HepG2 (cell line): ENCODE data around the gene S100A5. TPM values are rescaled to one million over a fixed set of nuclear protein-coding genes. Genes with fewer than 3 reads are reported as not detected.

ENCODE experiments used
- ATAC-seq: fragments of 200-7000 bp; cut with Tn5 transposase; 3 replicates; pipeline ENCODE4 v1.9.1; 2020; ENCODE audit warnings: mild to moderate bottlenecking, moderate library complexity
- Bru-seq: library from RNA; stranded (reverse); fragments of 400-500 nt; gene quantifications from one replicate; lab custom pipeline; 2021; lab: Mats Ljungman, UMichigan
- BruChase-seq, 2 experiments: library from RNA; stranded (reverse); fragments of 400-500 nt; gene quantifications; one replicate each; lab custom pipeline; 2021; lab: Mats Ljungman, UMichigan
- BruUV-seq: library from RNA; stranded (reverse); fragments of 400-500 nt; replicated peaks from 2 replicates; lab custom pipeline; 2021; lab: Mats Ljungman, UMichigan
- CTCF ChIA-PET: fragments of 300-600 bp; formaldehyde crosslinking; extraction: SDS; loops from one replicate; lab custom pipeline; 2021; ENCODE audit warnings: low total read pairs, inconsistent platforms, low intra/inter-chr PET ratio; lab: Yijun Ruan, JAX
- POLR2A ChIA-PET: fragments of 350-600 bp; sonication (Branson Sonifier 250); formaldehyde crosslinking; loops from one replicate; lab custom pipeline; 2020; ENCODE audit warnings: antibody characterized with exemption, inconsistent platforms; lab: Yijun Ruan, JAX
- DNase-seq: peaks from one replicate; pipeline ENCODE4 v3.0.0-alpha.2; 2015; ENCODE audit warnings: low spot score
- FAIRE-seq: peaks from 3 replicates; lab custom pipeline; 2011; peaks lifted over from hg19 to GRCh38; lab: Jason Lieb, UNC
- H2AFZ ChIP-seq: one replicate; pipeline ENCODE4 v1.6.1; 2011; ENCODE audit warnings: low read length, inconsistent platforms
- H3K27ac ChIP-seq: fragments of 300-600 bp; 3 replicates; pipeline ENCODE4 v1.8.0; 2011; ENCODE audit warnings: mixed run types, mild to moderate bottlenecking, mixed read lengths, low read length, inconsistent platforms; ENCODE audit not compliant: insufficient read depth; ENCODE audit errors: extremely low read length
- H3K27me3 ChIP-seq, 2 experiments: fragments of 200-600 bp in 1 of 2; 2 replicates in 1 of 2; 3 replicates in 1 of 2; pipeline versions ENCODE4 v1.6.0 to v1.8.0; 2011; ENCODE audit warnings: low read length in 2 of 2, mild to moderate bottlenecking in 2 of 2, moderate library complexity in 2 of 2, inconsistent platforms in 1 of 2; ENCODE audit not compliant: insufficient read depth in 2 of 2, control insufficient read depth in 1 of 2
- H3K36me3 ChIP-seq, 2 experiments: fragments of 200-600 bp in 1 of 2; replicated peaks in 1 of 2; 2 replicates in 1 of 2; 3 replicates in 1 of 2; pipeline versions ENCODE4 v1.5.1 to v1.8.0; 2011; ENCODE audit warnings: low read length in 2 of 2, inconsistent platforms in 1 of 2; ENCODE audit not compliant: insufficient read depth in 2 of 2, control insufficient read depth in 1 of 2
- H3K4me1 ChIP-seq: 2 replicates; pipeline ENCODE4 v1.5.1; 2012; ENCODE audit warnings: low read length, inconsistent platforms; ENCODE audit not compliant: insufficient read depth
- H3K4me2 ChIP-seq: 2 replicates; pipeline ENCODE4 v1.6.0; 2011; ENCODE audit warnings: low read depth, low read length, inconsistent platforms
- H3K4me3 ChIP-seq, 3 experiments: fragments of 200-600 bp in 1 of 3; sonication (generic), shearing (Covaris generic) in 1 of 3; replicated peaks in 1 of 3; 2 replicates each; pipeline ENCODE4 v1.5.1; 2011 to 2016; ENCODE audit warnings: low read length in 3 of 3, inconsistent platforms in 2 of 3, low read depth in 2 of 3, mild to moderate bottlenecking in 2 of 3, control low read depth in 1 of 3, mixed read lengths in 1 of 3; ENCODE audit not compliant: insufficient read depth in 1 of 3
- H3K79me2 ChIP-seq: one replicate; pipeline ENCODE4 v1.6.1; 2011; ENCODE audit warnings: low read length, inconsistent platforms; ENCODE audit not compliant: insufficient read depth
- H3K9ac ChIP-seq: 2 replicates; pipeline ENCODE4 v1.6.0; 2011; ENCODE audit warnings: mild to moderate bottlenecking, low read depth, low read length, inconsistent platforms; ENCODE audit not compliant: insufficient read depth
- H3K9me3 ChIP-seq: 2 replicates; pipeline ENCODE4 v1.5.1; 2012; ENCODE audit warnings: mild to moderate bottlenecking, low read length
- H4K20me1 ChIP-seq: 2 replicates; pipeline ENCODE4 v1.6.0; 2011; ENCODE audit warnings: inconsistent platforms, mild to moderate bottlenecking, low read length, moderate library complexity; ENCODE audit not compliant: insufficient read depth
- AKAP8 ChIP-seq: sonication (generic); formaldehyde crosslinking; IDR thresholded peaks from 2 replicates; pipeline ENCODE4 v1.5.1; 2020; ENCODE audit warnings: mild to moderate bottlenecking, missing genetic modification reagents
- BORCS8-MEF2B ChIP-seq: sonication (generic); formaldehyde crosslinking; IDR thresholded peaks from 2 replicates; pipeline ENCODE4 v1.8.0; 2022; ENCODE audit warnings: mild to moderate bottlenecking, missing genetic modification reagents
- CHCHD3 ChIP-seq: sonication (generic); formaldehyde crosslinking; IDR thresholded peaks from 2 replicates; pipeline ENCODE4 v1.8.0; 2022; ENCODE audit warnings: mild to moderate bottlenecking, missing genetic modification reagents, moderate library complexity
- KLF13 ChIP-seq: sonication (generic); formaldehyde crosslinking; IDR thresholded peaks from 2 replicates; pipeline ENCODE4 v1.4.0; 2020; ENCODE audit warnings: mild to moderate bottlenecking, missing genetic modification reagents
- MTERF4 ChIP-seq: sonication (generic); formaldehyde crosslinking; IDR thresholded peaks from 2 replicates; pipeline ENCODE4 v1.8.0; 2023; ENCODE audit warnings: mild to moderate bottlenecking, missing genetic modification reagents
- SCMH1 ChIP-seq: sonication (generic); formaldehyde crosslinking; IDR thresholded peaks from 2 replicates; pipeline ENCODE4 v1.9.0; 2021; ENCODE audit warnings: missing genetic modification reagents, mild to moderate bottlenecking, borderline replicate concordance
- ZBTB20 ChIP-seq: sonication (generic); formaldehyde crosslinking; IDR thresholded peaks from 2 replicates; pipeline ENCODE4 v1.8.1; 2023; ENCODE audit warnings: missing genetic modification reagents, low read depth, mild to moderate bottlenecking, borderline replicate concordance
- ZNF503 ChIP-seq: sonication (generic); formaldehyde crosslinking; IDR thresholded peaks from 2 replicates; pipeline ENCODE4 v1.4.0; 2020; ENCODE audit warnings: missing genetic modification reagents
- ZNF672 ChIP-seq: sonication (generic); formaldehyde crosslinking; IDR thresholded peaks from 2 replicates; pipeline ENCODE4 v1.8.1; 2022; ENCODE audit warnings: missing genetic modification reagents
- ZUFSP ChIP-seq: sonication (generic); formaldehyde crosslinking; IDR thresholded peaks from 2 replicates; pipeline ENCODE4 v1.9.0; 2021; ENCODE audit warnings: missing genetic modification reagents, mild to moderate bottlenecking, borderline replicate concordance
- WGBS: methylation state at CpG from one replicate; pipeline ENCODE4 v1.1.6; 2017; ENCODE audit warnings: low lambda C conversion rate; 5-methylcytosine and 5-hydroxymethylcytosine counted together
- in situ Hi-C: cut with HindIII; loops from 2 replicates; pipeline ENCODE4 v1.10.0; 2017; ENCODE audit warnings: low pct_unique_long_range_greater_than_20kb; ENCODE audit not compliant: extremely low pct_ligation_motif_present
- intact Hi-C: fragments of 100-400 bp; cut with micrococcal nuclease; formaldehyde crosslinking; loops from one replicate; pipeline ENCODE4 v1.10.0; 2022; ENCODE audit not compliant: unreplicated experiment
- long read RNA-seq, 2 experiments: library from RNA in 1 of 2; library from polyadenylated mRNA in 1 of 2; stranded (forward) in 1 of 2; unstranded in 1 of 2; transcript quantifications; one replicate each; pipeline ENCODE4 v2.0.0, GENCODE V29; 2019 to 2022
- polyA minus RNA-seq, 3 experiments: library from RNA; depleted of rRNA, polyadenylated mRNA; stranded (reverse); fragments of >200 nt; gene quantifications; 2 replicates each; pipeline ENCODE4 v1.2.3, GENCODE V29; 2011; ENCODE audit warnings: low replicate concordance in 1 of 3
- polyA plus RNA-seq, 8 experiments: library from polyadenylated mRNA; depleted of rRNA in 3 of 8; stranded (reverse) in 7 of 8; unstranded in 1 of 8; fragments of >200 nt; fragmentation: Illumina TruSeq in 4 of 8; extraction: Trizol in 4 of 8; gene quantifications; 2 replicates each; pipeline versions ENCODE4 v1.2.1 to v1.2.3, GENCODE V29; 2011 to 2016; ENCODE audit warnings: low read depth in 4 of 8, missing spikeins in 1 of 8, mixed read lengths in 1 of 8; ENCODE audit not compliant: insufficient read depth in 1 of 8
- total RNA-seq, 5 experiments: library from RNA; depleted of rRNA; stranded (reverse); fragments of >200 nt; fragmentation: Illumina TruSeq; extraction: Trizol; gene quantifications; 2 replicates each; pipeline ENCODE4 v1.2.3, GENCODE V29; 2016; ENCODE audit warnings: low read depth in 1 of 5

S100A5 gene
- not detected in 2 replicates for total RNA-seq (2016; rRNA removed; fragmentation: Illumina TruSeq; extraction: Trizol)
- not detected in 2 replicates for total RNA-seq (2016; cell fraction: cytosol; rRNA removed; fragmentation: Illumina TruSeq; extraction: Trizol; ENCODE audit: low read depth)
- not detected in 2 replicates for total RNA-seq (2016; cell fraction: insoluble cytoplasmic fraction; rRNA removed; fragmentation: Illumina TruSeq; extraction: Trizol)
- total RNA-seq (2016; cell fraction: membrane; rRNA removed; fragmentation: Illumina TruSeq; extraction: Trizol) = not detected in 2 replicates
- total RNA-seq (2016; cell fraction: nucleus; rRNA removed; fragmentation: Illumina TruSeq; extraction: Trizol) = not detected in 2 replicates
- not detected in 2 replicates for polyA plus RNA-seq (2011; rRNA removed)
- not detected in 2 replicates for polyA plus RNA-seq (2011; cell fraction: cytosol; rRNA removed)
- 0.71 TPM in 1 of 2 replicates, not detected in the other for polyA plus RNA-seq (2011; cell fraction: nucleus; rRNA removed)
- polyA plus RNA-seq (2012) = not detected in 2 replicates
- not detected in 2 replicates for polyA plus RNA-seq (2016; cell fraction: cytosol; fragmentation: Illumina TruSeq; extraction: Trizol; ENCODE audit: low read depth)
- polyA plus RNA-seq (2016; cell fraction: insoluble cytoplasmic fraction; fragmentation: Illumina TruSeq; extraction: Trizol; ENCODE audit: low read depth) = not detected in 2 replicates
- polyA plus RNA-seq (2016; cell fraction: membrane; fragmentation: Illumina TruSeq; extraction: Trizol; ENCODE audit: low read depth) = not detected in 2 replicates
- polyA plus RNA-seq (2016; cell fraction: nucleus; fragmentation: Illumina TruSeq; extraction: Trizol; ENCODE audit: insufficient read depth, low read depth) = not detected in 2 replicates
- not detected in 2 replicates for polyA minus RNA-seq (2011; rRNA and poly(A)+ RNA removed; ENCODE audit: low replicate concordance)
- polyA minus RNA-seq (2011; cell fraction: cytosol; rRNA and poly(A)+ RNA removed) = not detected in 2 replicates
- polyA minus RNA-seq (2011; cell fraction: nucleus; rRNA and poly(A)+ RNA removed) = not detected in 2 replicates
- not detected for Bru-seq, nascent RNA
- percentile 19 among the genes with signal in this experiment for BruChase-seq, experiment 1, labeled RNA remaining after a 6-hour chase
- not detected for BruChase-seq, experiment 2, labeled RNA remaining after a 2-hour chase
- long read RNA-seq, experiment 1 = 0 reads
- long read RNA-seq, experiment 2, partial matches to known transcripts = 0 of 1 reads
- long read RNA-seq, experiment 2, other reads (novel, unspliced or antisense) = 0 of 1 reads

- Histone ChIP-seq H3K4me1 (peaks cover 90% of the 10 kb centered on the region), H3K27me3 (peaks cover 0 to 10% of the 10 kb centered on the region in 2 experiments; a peak in 2 of 5 replicates), H4K20me1 (no peaks in the 10 kb centered on the region), H3K36me3 (no peaks in the 10 kb centered on the region), H3K9ac (no peak within 1 kb of the TSS), H3K4me2 (no peak within 1 kb of the TSS; the same call in 1 of the 2 replicates), H3K27ac (no peak within 1 kb of the TSS), H3K4me3 (no peak within 1 kb of the TSS), H3K9me3 (no peaks in the 10 kb centered on the region), H2AFZ (peak within 1 kb of the TSS; percentile 19), H3K79me2 (no peaks in the 10 kb centered on the region)
- DNase-seq = no peak
- WGBS = 13% methylated on average over 9 of the region's 11 CpGs
- POLR2A ChIA-PET = interaction anchor here (0.5 kb wide), 1 partner anchor 375 kb away, joined by 3 read pairs; no protein-coding TSS in a partner anchor
- CTCF ChIA-PET = no interaction called here
- no peak for ATAC-seq
- intact Hi-C loops = no loop called here
- no TSS peak for BruUV-seq
- no peak for FAIRE-seq
- in situ Hi-C loops = no loop called here
- no peak for TF ChIP-seq BORCS8-MEF2B (CRISPR knock-in tag)
- TF ChIP-seq ZNF503 (CRISPR knock-in tag) = no peak
- TF ChIP-seq ZUFSP (CRISPR knock-in tag) = no peak
- no peak for TF ChIP-seq ZNF672 (CRISPR knock-in tag)
- no peak for TF ChIP-seq AKAP8 (CRISPR knock-in tag)
- TF ChIP-seq CHCHD3 = no peak
- TF ChIP-seq KLF13 = no peak
- no peak for TF ChIP-seq SCMH1 (CRISPR knock-in tag)
- no peak for TF ChIP-seq ZBTB20
- TF ChIP-seq MTERF4 (CRISPR knock-in tag) = no peak
Observed at GRCh38 chr1:153540394-153541361, at the start of gene S100A5. S100A5 (minus strand) TSS chr1:153540934; CDS start chr1:153540191, 743 bp downstream.
